ENCODE results near the gene DLX3.

DNA sequence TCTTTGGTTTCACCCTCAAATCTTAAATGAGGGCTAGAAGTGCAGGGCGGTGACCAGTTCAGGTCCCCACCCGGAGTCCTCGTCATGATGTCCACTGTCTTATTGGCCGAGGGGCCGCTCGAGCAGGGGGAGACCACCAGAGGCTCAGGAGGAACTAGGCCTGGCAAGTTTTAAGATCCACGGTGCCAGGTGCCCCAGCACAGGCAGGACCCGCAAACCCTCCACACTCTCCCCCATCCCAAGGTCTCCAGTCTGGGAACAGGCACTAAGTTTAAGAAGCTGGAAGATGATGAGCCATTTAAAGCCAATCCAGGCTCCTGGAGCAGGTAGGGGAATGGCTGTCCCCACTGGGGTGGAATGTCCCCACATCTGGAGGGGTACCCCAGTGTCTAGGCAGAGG, 4.1 kb downstream of the DLX3 start:
- TF ChIP-seq, protein P1, sequence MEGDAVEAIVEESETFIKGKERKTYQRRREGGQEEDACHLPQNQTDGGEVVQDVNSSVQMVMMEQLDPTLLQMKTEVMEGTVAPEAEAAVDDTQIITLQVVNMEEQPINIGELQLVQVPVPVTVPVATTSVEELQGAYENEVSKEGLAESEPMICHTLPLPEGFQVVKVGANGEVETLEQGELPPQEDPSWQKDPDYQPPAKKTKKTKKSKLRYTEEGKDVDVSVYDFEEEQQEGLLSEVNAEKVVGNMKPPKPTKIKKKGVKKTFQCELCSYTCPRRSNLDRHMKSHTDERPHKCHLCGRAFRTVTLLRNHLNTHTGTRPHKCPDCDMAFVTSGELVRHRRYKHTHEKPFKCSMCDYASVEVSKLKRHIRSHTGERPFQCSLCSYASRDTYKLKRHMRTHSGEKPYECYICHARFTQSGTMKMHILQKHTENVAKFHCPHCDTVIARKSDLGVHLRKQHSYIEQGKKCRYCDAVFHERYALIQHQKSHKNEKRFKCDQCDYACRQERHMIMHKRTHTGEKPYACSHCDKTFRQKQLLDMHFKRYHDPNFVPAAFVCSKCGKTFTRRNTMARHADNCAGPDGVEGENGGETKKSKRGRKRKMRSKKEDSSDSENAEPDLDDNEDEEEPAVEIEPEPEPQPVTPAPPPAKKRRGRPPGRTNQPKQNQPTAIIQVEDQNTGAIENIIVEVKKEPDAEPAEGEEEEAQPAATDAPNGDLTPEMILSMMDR (IDR thresholded peaks at IDR 0.05): no peak
- TF ChIP-seq POLR2A (IDR thresholded peaks at IDR 0.05; ENCODE audit: low read length) (no peak), FOSL2 (IDR thresholded peaks at IDR 0.05) (no peak), FOSL2 (CRISPR knock-in tag; IDR thresholded peaks at IDR 0.05) (no peak), HDAC2 (IDR thresholded peaks at IDR 0.05) (no peak), RCOR1 (IDR thresholded peaks at IDR 0.05; ENCODE audit: low read depth, low read length) (no peak)
- TF ChIP-seq, protein P2, sequence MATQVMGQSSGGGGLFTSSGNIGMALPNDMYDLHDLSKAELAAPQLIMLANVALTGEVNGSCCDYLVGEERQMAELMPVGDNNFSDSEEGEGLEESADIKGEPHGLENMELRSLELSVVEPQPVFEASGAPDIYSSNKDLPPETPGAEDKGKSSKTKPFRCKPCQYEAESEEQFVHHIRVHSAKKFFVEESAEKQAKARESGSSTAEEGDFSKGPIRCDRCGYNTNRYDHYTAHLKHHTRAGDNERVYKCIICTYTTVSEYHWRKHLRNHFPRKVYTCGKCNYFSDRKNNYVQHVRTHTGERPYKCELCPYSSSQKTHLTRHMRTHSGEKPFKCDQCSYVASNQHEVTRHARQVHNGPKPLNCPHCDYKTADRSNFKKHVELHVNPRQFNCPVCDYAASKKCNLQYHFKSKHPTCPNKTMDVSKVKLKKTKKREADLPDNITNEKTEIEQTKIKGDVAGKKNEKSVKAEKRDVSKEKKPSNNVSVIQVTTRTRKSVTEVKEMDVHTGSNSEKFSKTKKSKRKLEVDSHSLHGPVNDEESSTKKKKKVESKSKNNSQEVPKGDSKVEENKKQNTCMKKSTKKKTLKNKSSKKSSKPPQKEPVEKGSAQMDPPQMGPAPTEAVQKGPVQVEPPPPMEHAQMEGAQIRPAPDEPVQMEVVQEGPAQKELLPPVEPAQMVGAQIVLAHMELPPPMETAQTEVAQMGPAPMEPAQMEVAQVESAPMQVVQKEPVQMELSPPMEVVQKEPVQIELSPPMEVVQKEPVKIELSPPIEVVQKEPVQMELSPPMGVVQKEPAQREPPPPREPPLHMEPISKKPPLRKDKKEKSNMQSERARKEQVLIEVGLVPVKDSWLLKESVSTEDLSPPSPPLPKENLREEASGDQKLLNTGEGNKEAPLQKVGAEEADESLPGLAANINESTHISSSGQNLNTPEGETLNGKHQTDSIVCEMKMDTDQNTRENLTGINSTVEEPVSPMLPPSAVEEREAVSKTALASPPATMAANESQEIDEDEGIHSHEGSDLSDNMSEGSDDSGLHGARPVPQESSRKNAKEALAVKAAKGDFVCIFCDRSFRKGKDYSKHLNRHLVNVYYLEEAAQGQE (IDR thresholded peaks at IDR 0.05): no peak

Measured in A549 (cell line).